ENCODE data around the gene DDX42. TPM values are rescaled to one million over a fixed set of nuclear protein-coding genes. Genes with fewer than 3 reads are reported as not detected.
"Not testable (repeated sequence)": the region's sequence is repeated elsewhere in the genome, so short reads cannot be mapped to it uniquely, and the experiment has no call there.

The DDX42 gene
- total RNA-seq, 1 experiment from 2014 or later, result 18.0 TPM

DNA sequence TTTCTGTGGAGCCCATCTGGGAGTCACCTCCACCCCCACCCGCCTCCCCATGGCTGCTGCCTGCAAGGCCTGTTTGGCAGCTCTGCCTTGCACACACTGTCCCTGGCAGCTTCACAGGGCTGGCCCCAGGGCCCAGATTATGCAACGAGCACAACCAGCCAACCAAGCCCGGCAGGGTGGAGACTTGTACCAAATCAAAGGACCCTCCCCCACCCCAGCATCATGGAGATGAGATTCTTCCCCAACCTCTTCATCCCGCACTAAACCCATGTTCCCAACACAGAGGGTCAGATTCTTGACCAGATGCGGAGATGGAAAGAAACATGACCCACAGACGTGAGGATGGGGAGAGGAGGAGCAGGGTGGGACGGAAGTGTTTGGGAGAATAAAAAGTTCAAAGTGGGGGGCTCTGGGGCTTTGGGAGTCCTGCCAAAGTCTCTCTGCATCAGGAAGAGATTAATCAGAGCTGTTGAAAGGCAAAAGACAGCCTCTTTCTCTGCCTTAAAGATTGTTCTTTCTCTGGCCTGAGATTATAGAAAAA lies 64.7 kb downstream of the DDX42 start:
- no peak for DNase-seq (ENCODE audit: low read depth)

DNA sequence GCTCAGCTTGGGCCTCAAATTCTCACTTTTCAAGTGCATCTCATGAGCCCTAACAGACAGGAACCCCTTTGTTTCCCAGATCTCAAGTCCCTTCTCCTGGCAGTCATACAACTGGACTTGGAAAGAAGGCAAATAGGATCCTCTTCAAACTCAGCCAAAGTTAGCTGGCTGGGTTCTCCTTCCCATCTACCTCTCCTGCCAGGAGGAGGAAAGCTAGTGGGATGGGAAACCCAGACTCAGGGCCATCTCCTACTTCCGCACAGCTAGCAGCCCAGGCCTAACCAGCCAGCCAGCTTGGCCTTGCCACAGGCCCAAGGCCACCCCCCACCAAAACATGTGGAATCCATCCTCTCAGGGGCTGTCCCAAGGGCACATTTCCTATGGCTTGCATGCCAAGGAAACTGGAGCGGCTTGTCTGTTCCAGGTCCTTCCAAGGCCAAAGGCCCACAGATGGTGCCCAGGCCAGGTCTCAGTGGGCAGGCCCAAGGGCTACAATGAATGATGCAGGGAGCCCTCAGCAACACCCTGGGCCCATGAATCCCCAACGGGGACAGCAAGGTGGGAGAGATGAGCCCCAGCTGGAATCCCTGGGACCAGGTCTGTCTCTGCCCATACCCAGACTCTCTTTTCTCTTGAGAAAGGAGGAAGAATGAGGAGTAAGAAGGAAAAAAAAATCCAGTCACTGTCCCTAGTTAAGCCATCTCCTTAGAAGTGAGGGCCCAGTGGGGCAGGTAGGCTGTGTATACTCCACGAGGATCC lies 66.8 kb downstream of the DDX42 start:
- DNase-seq (ENCODE audit: low read depth), result peak; percentile 54

DNA sequence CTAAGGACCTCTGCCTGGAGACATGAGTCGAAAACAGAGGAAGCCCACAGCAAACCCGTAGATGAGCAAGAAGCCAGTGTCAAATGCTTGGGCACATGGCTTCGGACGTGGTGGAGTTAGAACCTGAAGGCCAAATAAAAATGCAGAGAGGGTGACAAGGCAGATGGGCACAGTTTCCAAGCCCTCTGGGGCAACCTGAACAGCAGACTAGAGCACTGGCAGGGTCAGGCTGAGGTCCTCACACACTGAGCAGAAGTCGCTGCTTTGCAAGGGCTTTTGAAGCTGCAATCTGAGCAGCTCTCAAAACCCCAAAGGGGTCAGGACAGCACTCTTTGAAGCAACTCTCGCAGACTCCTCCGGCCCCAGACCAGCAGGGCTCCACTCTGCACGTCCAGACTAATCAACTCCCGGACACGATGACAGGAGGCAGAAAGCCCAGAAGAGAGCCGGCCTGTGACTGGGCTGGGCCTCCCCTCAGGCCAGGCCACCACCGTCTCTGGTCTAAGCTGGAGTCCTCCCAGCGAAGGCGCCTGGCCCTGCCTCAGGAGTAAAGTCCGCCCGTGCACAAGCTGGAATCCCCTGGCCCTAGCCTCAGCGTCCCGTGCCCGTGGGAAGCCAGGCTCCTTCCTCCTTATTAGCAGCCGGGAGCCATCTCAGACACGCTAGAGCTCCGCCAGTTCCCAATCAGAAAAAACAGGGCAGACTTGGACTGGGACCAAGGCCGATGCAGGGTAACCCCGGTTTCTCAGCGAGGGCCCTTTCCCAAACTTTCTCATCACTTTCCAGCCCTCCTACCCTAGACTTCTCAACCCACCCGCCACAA lies 67.6 kb downstream of the DDX42 start:
- DNase-seq (ENCODE audit: low read depth), result peak; percentile 56

DNA sequence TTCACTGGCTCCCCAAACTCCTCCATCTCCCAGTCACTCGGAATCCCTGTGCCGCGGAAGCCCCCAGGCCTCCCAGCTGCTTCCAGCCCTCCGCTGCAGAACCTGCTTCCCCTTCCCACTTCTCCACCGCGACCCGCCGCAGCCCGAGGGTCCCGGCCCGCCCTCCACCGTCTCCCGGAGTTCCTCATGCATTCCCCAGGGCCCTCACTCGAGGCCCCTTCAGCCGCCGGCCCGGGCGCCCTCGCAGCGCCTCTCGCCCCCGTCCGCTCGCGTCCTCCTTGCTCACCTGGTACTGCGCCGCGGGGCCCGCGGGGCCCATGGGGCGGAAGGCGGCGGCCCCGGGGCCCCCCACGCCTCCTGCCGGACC lies 68.2 kb downstream of the DDX42 start:
- no peak for DNase-seq (ENCODE audit: low read depth)

DNA sequence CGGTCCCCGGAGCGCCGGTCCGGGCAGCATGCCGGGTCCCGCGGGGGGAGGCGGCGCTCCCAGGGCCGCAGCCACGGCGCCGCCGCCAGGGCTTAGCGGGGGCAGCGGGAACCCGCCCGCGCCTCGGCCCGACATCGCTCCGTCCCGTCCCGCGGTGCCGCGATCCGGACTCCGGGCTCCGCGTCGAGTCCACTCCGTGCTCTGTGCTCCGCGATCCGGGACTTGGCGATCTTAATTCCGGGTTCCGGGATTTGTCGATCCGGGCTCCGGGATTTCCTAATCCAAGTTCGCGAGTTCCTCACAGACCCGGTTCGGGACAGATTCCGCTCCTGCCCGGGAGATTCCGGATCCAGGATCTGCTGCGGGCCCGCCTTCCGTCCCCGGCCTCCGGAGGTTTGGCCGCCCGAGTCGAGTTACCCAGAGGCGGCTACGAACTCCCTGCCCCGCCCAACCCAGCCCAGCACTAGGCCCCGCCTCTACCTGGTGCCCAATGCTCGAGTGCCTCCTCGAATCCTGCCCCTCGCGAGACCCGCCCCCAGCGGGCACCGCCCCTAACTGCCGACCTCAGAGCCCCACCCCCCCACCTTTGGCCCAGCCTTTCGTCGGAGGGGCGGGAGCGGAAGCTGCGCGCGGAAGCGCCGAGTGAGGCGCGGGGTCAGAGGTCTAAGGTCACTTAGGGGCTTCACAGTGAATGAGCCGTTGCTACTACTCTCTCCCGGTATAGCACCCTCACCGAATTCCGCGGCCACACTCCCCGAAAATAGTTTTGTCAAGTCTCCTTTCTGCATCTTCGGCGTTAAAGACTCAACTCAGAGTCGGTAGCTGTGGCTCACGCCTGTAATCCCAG lies 68.8 kb downstream of the DDX42 start, which contains the start of gene SMARCD2:
Gene SMARCD2 (minus strand): TSS at position 146 of the 847 bp plus-strand sequence. CDS start 11 bp downstream, at position 135.
- peak; percentile 97 for DNase-seq (ENCODE audit: low read depth)

DNA sequence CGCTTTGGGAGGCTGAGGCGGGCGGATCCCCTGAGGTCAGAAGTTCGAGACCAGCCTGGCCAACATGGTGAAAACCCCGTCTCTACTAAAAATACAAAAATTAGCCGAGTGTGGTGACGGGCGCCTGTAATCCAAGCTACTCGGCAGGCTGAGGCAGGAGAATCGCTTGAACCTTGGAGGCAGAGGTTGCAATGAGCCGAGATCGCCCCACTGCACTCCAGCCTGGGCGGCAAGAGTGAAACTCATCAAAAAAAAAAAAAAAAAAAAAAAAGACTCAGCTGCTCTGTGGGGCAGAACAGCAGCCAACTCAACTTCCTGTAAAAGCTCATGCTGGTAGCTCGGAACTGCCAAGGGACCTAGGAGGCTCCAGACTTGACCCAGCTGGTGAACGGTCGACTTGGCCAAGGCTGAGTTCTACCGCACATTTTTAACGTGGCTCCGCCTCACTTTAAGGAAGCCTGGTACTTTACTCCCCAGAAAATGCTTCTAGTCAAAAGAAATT lies 69.5 kb downstream of the DDX42 start:
- peak; percentile 83 for DNase-seq (ENCODE audit: low read depth)

DNA sequence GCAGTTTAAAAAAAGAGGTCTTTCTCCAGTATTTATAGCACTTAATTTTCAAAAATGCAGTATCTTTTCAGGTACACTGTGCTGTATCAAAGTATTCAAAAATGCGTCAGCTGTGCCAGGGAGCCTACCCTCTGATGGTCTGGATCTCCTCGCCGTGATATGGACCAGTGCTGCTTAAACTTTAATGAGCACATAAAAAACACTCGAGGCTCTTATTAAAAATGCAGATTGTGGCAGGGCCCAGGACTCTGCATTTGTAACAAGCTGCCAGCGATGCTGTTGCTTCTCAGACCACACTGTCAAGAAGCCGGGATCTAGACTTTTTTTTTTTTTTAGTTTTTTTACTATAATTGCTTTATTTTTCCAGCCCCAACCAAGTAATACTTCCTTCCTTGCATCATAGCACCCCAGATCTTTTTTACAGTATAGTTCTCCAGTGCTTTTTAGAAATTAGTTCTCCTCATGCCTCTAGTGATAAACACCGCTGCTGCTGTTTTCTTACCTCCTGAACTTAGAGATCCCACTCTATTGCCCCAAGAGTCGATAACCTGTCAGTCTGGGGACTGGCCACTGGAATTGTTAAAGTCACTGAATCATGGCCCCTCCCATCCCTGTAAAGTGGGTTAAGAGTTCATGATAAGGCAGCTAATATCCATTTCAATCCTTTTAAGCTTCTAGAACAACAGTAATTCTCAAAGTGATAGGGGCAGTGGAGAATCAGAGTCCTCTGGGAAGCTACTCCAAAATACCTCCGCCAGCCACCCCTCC lies 70.1 kb downstream of the DDX42 start:
- DNase-seq (ENCODE audit: low read depth), result no peak

DNA sequence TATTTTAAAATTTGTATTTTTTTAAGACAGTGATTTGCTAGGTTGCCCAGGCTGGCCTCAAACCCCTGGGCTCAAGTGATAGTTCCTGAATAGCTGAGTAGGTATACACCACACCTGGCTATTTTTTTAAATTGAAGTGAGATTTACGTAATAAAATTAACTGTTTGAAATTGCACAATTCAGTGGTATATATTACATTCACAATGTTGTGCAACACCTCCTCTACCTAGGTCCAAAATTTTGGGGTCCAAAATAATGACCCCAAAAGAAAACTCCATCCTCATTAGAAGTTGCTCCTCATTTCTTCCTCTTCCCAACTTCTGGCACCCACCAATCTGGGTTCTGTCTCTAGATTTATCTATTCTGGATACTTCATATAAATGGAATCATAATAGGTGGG lies 71.5 kb downstream of the DDX42 start:
- DNase-seq (ENCODE audit: low read depth), result no peak

DNA sequence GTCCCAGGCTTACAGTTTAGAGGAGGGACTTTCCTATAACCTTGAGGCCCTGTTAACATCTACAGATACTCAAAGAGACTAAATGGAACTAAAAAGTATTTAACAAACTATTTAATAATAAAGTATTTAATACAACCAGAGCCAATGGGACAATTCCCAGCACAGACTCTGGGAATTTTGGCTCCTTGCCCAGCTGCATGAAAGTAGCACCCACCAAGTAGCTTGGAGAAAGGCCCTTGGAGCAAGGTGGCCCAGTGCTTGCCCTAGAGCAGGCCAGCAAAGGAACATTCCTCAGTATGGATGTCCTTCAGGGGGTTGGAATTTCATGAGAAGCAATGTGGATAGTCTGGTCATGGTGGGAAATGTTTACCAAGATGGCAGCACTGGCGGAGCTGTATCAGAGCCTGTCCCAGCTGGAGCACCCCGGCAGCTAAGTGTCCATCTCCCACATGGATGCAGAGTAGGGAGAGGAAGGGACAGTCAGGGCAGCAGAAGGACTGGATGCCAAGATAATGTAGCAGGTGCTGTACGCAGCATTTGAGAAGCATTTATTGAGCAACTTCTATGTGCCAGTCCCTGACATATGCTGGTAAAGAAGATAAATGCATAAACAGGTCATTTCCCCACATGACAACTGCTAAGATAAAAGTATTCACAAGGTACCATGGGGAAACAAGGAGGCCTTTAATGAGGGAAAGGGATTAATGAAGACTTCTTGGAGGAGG lies 73.7 kb downstream of the DDX42 start:
- DNase-seq (ENCODE audit: low read depth), result no peak

DNA sequence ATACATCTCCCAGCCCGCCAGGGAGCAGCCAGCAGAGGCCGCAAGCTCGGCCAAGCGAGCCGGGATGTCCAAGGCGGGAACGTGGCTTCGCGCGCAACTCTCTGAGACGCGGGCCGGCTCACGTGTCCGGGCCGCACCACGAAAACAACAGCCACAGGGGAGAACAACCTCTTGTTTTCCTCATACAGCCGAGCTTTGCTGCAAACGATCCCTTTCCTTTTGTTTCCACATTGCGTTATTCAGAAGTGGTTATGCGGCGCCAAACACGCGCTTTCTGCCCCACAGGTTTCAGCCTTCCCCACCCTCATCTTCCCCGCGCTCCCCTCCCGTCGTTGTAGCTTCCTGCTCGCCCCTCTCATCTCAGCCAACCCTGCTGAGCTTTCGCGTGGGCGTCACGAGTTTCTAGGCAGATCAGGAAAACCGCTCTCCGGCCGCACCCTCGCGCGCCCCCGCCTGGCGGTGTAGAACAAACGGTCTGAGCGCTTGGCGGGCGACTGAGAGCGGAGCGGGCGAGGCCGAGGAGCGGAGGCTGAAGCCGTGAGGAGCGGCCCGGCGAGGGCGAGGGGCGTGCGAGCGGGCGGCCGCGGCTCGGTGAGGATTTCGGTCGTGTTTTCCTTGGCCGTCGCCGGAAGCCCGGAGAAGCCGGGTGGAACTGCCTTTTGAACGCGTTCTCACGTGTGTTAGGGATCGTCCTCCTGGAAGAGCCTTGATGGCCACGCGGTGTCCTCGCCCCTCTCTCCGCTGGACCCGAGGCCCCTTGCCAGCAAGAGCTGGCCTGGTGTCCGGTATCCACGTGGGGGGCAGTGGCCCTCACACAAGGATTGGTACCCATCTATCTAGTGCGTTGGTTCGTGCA lies 75.1 kb downstream of the DDX42 start:
- peak; percentile 90 for DNase-seq (ENCODE audit: low read depth)

DNA sequence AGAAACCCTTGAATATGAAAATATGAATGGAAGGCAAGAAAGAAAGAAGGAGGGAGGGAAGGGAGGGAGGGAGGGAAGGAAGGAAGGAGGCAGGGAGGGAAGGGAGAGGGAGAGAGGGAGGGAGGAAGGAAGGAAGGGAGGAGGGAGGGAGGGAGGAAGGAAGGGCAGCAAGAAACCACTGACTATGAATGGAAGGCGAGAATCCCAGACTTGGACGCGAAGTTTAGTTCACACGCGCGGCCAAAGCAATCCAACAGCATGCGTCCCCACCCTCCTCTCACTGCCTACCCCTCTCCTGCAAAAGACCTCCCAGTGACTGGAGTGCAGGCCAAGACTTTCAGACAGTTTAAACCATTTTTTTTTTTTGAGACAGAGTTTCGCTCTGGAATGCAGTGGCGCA lies 76.4 kb downstream of the DDX42 start:
- no peak for DNase-seq (ENCODE audit: low read depth)

DNA sequence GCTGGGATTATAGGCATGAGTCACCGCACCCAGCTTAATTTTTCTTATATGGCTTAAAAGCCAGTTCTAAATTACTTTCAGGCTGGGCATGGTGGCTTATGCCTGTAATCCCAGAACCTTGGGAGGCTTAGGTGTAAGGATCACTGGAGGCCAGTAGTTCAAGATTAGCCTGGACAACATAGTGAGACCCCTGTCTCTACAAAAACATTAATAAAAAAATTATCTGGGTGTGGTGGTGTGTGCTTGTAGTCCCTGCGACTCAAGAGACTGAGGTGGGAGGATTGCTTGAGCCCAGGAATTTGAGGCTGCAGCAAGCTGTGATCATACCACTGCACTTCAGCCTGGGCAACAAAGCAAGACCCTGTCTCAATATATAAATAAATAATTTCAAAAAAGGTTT lies 79.3 kb downstream of the DDX42 start:
- no peak for DNase-seq (ENCODE audit: low read depth)

DNA sequence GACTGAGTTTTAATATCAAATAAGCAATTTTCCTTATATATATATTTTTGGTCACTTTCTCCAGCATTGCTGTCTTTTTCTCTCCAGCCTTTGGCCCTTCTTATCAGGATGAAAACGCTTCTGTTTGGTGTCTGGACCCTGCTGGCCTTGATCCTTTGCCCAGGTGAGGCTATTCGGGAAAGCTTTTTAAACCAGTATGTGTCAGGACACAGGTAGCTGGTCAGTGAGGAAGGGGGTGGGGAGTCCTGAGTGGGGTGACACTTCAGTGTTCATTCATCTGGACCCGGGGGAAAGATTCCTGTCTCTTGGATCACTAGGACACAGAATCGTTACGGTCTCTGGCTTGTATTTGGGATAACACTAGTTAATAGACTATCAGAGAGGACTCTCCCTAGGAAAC lies 80.7 kb downstream of the DDX42 start:
- DNase-seq (ENCODE audit: low read depth), result no peak

DNA sequence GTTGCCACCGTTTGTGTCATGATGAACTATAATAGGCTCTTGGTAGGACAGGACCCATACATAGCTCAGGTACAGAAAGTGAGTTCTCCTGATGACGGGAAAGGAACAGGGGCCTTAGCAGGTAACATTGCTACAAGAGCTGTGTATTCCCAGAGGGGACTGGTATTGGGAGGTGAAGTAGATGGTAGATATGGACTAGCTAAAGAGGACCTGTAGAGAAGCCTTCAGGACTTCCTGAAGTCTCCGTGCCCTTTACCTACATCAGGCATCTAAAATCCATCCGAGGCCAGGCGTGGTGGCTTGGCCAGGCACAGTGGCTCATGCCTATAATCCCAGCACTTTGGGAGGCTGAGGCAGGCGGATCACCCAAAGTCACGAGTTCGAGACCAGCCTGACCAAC lies 81.2 kb downstream of the DDX42 start:
- no peak for DNase-seq (ENCODE audit: low read depth)

DNA sequence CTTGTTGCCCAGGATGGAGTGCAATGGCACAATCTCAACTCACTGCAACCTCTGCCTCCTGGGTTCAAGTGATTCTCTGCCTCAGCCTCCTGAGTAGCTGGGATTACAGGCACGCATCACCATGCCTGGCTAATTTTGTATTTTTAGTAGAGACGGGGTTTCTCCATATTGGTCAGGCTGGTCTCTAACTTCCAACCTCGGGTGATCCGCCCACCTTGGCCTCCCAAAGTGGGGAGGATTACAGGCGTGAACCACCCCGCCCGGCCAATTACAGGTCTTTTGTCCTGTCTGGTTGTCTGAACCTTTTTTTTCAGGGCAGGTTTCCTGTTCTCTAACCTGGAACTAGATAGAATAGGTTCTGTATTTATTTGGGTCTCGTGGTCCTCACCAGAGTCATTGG lies 82.5 kb downstream of the DDX42 start:
- DNase-seq (ENCODE audit: low read depth), result not testable (repeated sequence)

DNA sequence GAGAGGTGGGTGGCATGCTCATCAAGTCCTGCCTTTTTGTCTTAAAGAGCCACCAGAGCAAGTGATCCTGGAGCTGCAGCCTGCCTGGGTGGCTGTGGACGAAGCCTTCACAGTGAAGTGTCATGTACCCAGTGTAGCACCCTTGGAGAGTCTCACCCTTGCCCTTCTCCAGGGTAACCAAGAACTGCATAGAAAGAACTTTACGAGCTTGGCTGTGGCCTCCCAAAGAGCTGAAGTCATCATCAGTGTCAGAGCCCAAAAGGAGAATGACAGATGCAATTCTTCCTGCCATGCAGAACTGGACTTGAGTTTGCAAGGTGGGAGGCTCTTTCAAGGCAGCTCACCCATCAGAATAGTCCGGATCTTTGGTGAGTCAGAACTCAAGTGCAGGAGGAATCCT lies 85.3 kb downstream of the DDX42 start:
- no peak for DNase-seq (ENCODE audit: low read depth)

DNA sequence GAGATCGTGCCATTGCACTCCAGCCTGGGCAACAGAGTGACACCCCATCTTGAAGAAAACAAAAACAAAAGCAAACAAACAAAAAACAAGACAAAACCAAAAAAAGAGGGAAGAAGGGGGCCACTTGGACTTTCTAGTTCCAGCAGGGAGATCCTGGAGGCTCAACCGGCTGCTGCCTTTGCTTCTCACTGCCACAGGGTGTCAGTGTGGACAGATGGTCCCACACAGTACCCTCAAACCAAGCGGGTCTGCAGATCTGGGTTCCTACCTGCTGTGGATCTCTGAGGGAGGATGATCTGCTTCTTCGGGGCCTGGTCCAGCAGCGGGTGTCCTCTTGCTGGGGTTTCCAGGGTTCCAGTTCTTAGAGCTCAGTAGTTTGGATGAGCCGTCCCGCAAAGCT lies 92.7 kb downstream of the DDX42 start:
- not testable (repeated sequence) for DNase-seq (ENCODE audit: low read depth)
